GM18867 (cell line): ENCODE results near the gene RITA1.

ENCODE experiments used
- ATAC-seq: cut with Tn5 transposase; IDR thresholded peaks from one replicate; pipeline ENCODE4 v1.9.1; 2021; ENCODE audit warnings: mild to moderate bottlenecking, moderate library complexity; ENCODE audit not compliant: unreplicated experiment

Gene RITA1

GRCh38 chr12:113152835-113153814 is 32.4 kb upstream of the RITA1 start:
- ATAC-seq, result peak; percentile 42

- no peak for ATAC-seq
Measured at GRCh38 chr12:113154351-113154973, 31.1 kb upstream of the RITA1 start.

DNA sequence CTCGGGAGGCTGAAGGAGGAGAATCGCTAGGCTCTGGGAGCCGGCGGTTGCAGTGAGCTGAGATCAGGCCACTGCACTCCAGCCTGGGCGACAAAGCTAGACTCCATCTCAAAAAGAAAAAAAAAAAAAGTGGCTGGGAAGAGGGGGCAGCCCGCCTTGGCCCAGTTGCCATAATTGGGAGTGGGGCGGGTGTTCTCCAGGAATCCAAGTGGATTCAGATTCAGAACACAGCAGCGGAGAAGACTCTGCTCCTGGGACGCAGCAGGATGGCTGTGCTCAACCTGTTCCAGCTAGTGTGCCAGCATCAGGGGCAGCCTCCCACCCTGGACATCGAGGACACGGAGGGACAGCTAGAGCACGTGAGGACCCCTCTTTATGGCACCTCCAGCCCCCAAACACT is 30.5 kb upstream of the RITA1 start:
- no peak for ATAC-seq

DNA sequence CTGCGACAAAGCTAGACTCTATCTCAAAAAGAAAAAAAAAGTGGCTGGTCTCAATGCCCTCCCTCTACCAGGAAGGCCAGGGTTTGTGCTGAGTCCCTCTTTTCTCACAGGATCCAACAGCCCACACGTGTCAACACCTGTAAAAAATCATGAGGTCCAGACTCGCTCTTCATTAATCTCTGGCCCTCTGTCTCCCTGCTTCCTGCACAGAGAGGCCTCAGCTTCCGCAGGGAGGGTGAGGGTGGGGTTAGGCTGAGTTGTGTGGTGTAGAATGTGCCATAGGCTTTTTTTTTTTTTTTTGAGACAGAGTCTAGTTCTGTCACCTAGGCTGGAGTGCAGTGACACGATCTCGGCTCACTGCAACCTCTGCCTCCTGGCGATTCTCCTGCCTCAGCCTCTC is 29.9 kb upstream of the RITA1 start:
- no peak for ATAC-seq

- no peak for ATAC-seq
Measured at GRCh38 chr12:113157218-113157859, 28.2 kb upstream of the RITA1 start.

- ATAC-seq, result no peak
Measured at GRCh38 chr12:113158439-113159203, 26.9 kb upstream of the RITA1 start.

GRCh38 chr12:113159937-113160336 is 25.6 kb upstream of the RITA1 start:
- no peak for ATAC-seq

DNA sequence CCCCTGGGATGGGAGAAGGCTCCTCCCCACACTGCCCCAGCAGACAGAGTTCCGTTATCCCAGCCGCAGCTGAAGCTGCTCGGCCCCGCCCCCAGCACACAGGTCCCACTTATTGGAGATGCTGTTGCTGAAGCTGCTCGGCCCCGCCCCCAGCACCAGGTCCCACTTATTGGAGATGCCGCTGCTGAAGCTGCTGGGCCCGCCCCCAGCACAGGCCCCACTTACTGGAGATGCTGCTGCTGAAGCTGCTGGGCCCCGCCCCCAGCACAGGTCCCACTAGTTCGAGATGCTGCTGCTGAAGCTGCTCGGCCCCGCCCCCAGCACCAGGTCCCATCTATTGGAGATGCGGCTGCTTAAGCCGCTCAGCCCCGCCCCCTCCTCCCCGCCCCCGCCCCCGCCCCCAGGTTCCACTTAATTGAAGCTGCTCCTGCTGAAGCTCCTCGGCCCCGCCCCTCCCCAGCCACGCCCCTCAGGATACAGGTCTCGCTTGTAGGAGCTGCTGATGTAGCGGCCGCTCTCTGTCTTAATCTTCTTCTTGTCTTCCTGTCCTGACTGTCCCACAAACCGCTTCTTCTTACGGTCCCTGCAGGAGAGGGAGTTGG is 24.0 kb upstream of the RITA1 start:
- no peak for ATAC-seq

DNA sequence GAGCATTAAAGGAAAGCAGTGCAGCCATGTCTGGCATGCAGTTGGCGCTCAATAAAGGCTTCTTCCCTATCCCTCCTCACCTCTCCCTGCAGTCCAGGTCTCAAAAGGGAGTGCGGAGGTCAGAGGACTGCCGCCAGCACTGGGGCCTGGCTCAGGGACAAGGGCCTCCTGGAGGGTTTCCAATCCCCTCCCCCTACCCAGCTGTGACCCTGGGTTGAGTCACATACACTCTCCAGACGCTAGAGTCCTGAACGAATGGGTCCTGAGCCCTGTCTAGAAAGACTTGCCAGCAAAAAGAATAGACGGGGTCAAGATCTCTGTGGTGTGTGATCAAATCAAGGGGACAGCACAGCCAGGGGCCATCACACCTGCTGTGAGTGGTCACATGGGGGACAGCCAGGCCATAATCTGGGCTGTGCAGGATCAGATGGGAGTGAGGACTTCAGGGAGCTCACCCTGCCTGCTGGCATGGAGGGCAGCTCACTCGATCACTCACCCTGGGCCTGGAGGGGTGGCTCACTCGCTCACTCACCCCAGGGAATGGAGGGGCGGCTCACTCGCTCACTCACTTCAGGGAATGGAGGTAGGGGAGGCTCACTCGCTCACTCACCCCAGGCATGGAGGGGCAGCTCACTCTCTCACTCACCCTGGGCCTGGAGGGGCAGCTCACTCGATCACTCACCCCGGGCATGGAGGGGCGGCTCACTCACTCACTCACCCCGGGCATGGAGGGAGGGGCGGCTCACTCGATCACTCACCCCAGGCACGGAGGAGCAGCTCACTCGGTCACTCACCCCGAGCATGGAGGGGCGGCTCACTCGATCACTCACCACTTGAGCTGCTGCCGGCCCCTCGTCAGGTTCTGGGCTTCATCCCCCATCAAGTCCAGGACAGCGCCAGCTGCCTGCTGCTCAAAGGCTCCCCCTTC is 23.2 kb upstream of the RITA1 start:
- ATAC-seq, result no peak

DNA sequence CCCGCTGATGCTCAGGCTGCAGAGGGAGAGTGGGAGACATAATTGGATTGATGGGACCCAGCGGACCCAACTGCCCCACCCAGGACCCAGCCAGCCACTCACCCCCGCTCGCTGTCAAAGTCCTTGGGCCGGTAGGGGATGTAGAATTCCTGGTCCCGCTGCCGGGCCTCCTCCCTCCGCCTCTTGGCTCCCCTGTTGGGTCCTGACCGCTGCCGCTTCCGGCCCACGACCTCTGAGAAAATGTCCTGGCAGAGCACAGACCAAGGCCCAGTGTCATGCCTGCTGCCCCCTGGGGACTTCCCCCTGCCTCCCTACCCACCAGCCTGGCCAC is 22.5 kb upstream of the RITA1 start:
- no peak for ATAC-seq

- ATAC-seq, result no peak
Measured at GRCh38 chr12:113164014-113164413, 21.5 kb upstream of the RITA1 start.

DNA sequence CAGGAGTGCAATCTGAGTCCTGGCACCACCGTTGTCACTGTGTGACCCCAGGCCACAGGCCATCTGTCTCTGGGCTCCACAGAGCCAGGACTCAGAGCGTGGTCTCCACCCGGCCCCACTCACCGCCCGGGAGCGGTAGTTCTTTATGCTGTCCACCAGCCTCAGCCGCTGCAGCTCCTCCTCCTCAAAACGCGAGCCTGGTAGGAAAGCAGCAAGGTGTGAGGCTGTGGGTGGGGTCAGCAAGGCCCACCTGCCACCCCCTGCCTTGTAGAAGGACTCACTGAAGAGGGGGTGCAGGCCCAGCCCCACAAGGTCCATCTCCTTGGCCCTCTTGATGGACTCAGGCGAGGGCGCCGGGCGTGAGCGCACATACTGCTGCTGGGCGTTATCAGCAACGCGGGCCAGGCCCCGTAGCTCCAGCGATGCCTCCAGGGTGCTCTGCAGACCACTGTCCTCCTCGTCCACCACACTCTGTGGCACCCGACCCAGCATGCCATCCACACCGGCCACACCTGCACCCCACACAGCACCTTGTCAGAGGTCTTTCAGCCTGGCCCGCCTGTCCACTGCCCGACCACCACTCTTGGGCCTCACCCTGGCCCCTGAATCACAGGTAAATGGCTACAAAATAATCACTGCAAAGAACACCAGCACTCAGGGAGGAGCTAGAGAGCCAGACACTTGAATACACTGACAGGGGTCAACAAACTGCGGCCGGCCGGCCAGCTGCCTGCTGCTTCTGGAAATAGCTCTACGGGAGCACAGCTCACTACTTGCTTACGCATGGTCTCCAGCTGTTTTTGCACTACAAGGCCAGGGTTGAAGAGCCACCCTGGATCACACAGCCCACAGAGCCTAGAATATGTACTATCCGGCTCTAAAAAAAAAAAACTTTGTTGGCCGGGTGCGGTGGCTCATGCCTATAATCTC is 19.7 kb upstream of the RITA1 start:
- ATAC-seq, result no peak

- ATAC-seq, result no peak
Measured at GRCh38 chr12:113167868-113168267, 17.7 kb upstream of the RITA1 start.

GRCh38 chr12:113169697-113170096 is 15.8 kb upstream of the RITA1 start:
- ATAC-seq, result no peak

DNA sequence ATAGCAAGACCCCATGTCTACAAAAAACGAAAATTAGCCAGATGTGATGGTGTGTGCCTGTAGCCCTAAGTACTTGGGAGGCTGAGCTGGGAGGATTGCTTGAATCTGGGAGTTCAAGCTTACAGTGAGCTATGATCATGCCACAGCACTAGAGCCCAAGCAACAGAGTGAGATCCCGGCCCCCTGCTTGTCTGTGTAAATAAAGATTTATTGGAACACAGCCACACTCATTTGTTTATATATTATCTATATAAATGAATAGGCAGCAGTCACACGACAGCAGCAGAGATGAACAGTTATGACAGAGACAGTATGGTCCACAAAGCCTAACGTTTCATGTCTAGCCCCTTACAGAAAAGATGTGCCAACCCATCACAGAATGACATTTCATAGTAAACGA is 15.1 kb upstream of the RITA1 start:
- ATAC-seq, result no peak

GRCh38 chr12:113170926-113171325 is 14.6 kb upstream of the RITA1 start:
- ATAC-seq, result no peak

DNA sequence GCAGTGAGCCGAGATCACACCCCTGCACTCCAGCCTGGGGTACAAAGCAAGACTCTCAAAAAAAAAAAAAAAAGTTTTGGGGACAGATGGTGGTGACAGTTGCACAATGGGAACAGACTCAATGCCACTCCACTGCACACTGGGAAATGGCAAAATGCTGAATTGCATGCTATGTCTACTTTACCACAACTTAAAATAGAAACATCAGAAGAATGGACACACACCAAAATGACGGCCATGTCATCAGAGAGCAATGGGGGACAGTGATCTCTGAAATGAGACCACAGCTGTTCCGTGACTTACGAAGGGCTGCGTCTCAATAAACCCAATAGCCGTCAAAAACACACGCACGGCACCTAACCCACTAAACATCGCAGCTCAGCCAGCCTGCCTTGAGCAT is 14.0 kb upstream of the RITA1 start:
- no peak for ATAC-seq

- no peak for ATAC-seq
Measured at GRCh38 chr12:113172185-113172584, 13.3 kb upstream of the RITA1 start.
